Endodermal cell (in vitro differentiated cells): ENCODE measurements around the gene ETNK1. TPM values are rescaled to one million over a fixed set of nuclear protein-coding genes. Genes with fewer than 3 reads are reported as not detected.
A peak's percentile ranks its signal among the peaks of the same experiment; 100 is the strongest.

Experiments used
- DNase-seq: peaks from one replicate; pipeline ENCODE4 v3.0.0-alpha.2; 2017
- H3K27ac ChIP-seq: 2 replicates; pipeline ENCODE4 v1.5.1; 2013; ENCODE audit warnings: mild to moderate bottlenecking, low read depth, low read length, moderate library complexity
- H3K27me3 ChIP-seq: 2 replicates; pipeline ENCODE4 v1.6.1; 2013; ENCODE audit warnings: mild to moderate bottlenecking, low read length, moderate library complexity; ENCODE audit not compliant: insufficient read depth, control insufficient read depth, poor library complexity, severe bottlenecking
- H3K36me3 ChIP-seq: 2 replicates; pipeline ENCODE4 v1.7.0; 2013; ENCODE audit warnings: mild to moderate bottlenecking, low read length, moderate library complexity; ENCODE audit not compliant: control insufficient read depth, insufficient read depth
- H3K4me1 ChIP-seq: one replicate; pipeline ENCODE4 v1.7.0; 2013; ENCODE audit warnings: low read length; ENCODE audit not compliant: control insufficient read depth, insufficient read depth
- H3K4me3 ChIP-seq: 2 replicates; pipeline ENCODE4 v1.5.1; 2013; ENCODE audit warnings: mild to moderate bottlenecking, low read length, moderate library complexity
- H3K9ac ChIP-seq: 2 replicates; pipeline ENCODE4 v1.6.1; 2013; ENCODE audit warnings: mild to moderate bottlenecking, low read length, moderate library complexity; ENCODE audit not compliant: poor library complexity, severe bottlenecking; ENCODE audit errors: extremely low read depth
- H3K9me3 ChIP-seq: 2 replicates; pipeline ENCODE4 v1.6.1; 2013; ENCODE audit warnings: mild to moderate bottlenecking, low read length, moderate library complexity; ENCODE audit not compliant: control insufficient read depth
- H3K27ac Mint-ChIP-seq: 2 replicates; pipeline ENCODE4 v1.8.0; 2020; ENCODE audit warnings: mixed read lengths
- H3K27me3 Mint-ChIP-seq: 2 replicates; pipeline ENCODE4 v1.8.0; 2021; ENCODE audit warnings: mild to moderate bottlenecking, mixed read lengths; ENCODE audit not compliant: insufficient read depth
- H3K36me3 Mint-ChIP-seq: 2 replicates; pipeline ENCODE4 v1.8.0; 2020; ENCODE audit warnings: low read depth, mixed read lengths
- H3K4me1 Mint-ChIP-seq: 2 replicates; pipeline ENCODE4 v1.8.0; 2020; ENCODE audit warnings: mixed read lengths
- H3K4me3 Mint-ChIP-seq: 2 replicates; pipeline ENCODE4 v1.8.0; 2020; ENCODE audit warnings: mild to moderate bottlenecking, moderate library complexity, mixed read lengths
- H3K9me3 Mint-ChIP-seq: 2 replicates; pipeline ENCODE4 v1.8.0; 2020; ENCODE audit warnings: mild to moderate bottlenecking, mixed read lengths
- CTCF ChIP-seq: fragments of 200-600 bp; sonication (generic); conservative IDR thresholded peaks from 2 replicates; pipeline ENCODE4 v1.5.0; 2021; ENCODE audit warnings: antibody characterized with exemption, mild to moderate bottlenecking
- WGBS, 2 experiments: methylation state at CpG; one replicate each; pipeline versions ENCODE4 v1.1.5 to v1.1.7; 2013; ENCODE audit warnings: missing lambda C conversion rate in 2 of 2, mixed read lengths in 1 of 2; ENCODE audit not compliant: insufficient coverage in 1 of 2, insufficient read length in 1 of 2; 5-methylcytosine and 5-hydroxymethylcytosine counted together
- total RNA-seq, 2 donors: library from RNA; stranded (reverse); fragmentation: NEBNext Ultra II Directional in 1 of 2; extraction: Animal tissue kit (Norgen Biotek cat#: 25700) in 1 of 2; gene quantifications; 2 replicates in 1 of 2; 3 replicates in 1 of 2; pipeline ENCODE4 v1.2.1, GENCODE V29; 2021

The ETNK1 gene
- total RNA-seq, 2 donors from 2014 or later, result 84.9 to 187 TPM

- no peaks in the 10 kb centered on the region for H3K9me3 Mint-ChIP-seq
- no peak overlapping the region for H3K4me3 Mint-ChIP-seq
- H3K27me3 ChIP-seq, result no peaks in the 10 kb centered on the region
- no peaks in the 10 kb centered on the region for H3K9me3 ChIP-seq
- peaks cover 62% of the 10 kb centered on the region for H3K36me3 Mint-ChIP-seq
- WGBS, 2 experiments, result 97% methylated on average over 3 of the region's 3 CpGs
- H3K4me1 ChIP-seq, result peaks cover 9% of the 10 kb centered on the region
- no peak overlapping the region for H3K9ac ChIP-seq
- peaks cover 24% of the 10 kb centered on the region for H3K4me1 Mint-ChIP-seq
- H3K36me3 ChIP-seq, result peaks cover 85% of the 10 kb centered on the region
- no peak overlapping the region for H3K27ac ChIP-seq
- no peak for DNase-seq
- no peak for TF ChIP-seq CTCF
- no peak overlapping the region for H3K4me3 ChIP-seq
- H3K27me3 Mint-ChIP-seq, result no peaks in the 10 kb centered on the region
- H3K27ac Mint-ChIP-seq, result peak overlapping the region; percentile 76
These were observed 105.0 kb downstream of the ETNK1 start for GRCh38 chr12:22729957-22730443.

- WGBS, 2 experiments, result 78 to 100% methylated on average over 2 of the region's 3 CpGs
- Histone ChIP-seq H3K36me3 (peaks cover 78% of the 10 kb centered on the region), H3K4me3 (no peak overlapping the region), H3K4me1 (peaks cover 9% of the 10 kb centered on the region), H3K27ac (no peak overlapping the region), H3K27me3 (no peaks in the 10 kb centered on the region), H3K9me3 (no peaks in the 10 kb centered on the region), H3K9ac (no peak overlapping the region)
- DNase-seq, result no peak
- Mint-ChIP-seq H3K4me3 (no peak overlapping the region), H3K27ac (peak overlapping the region; percentile 3), H3K9me3 (no peaks in the 10 kb centered on the region), H3K4me1 (peaks cover 21% of the 10 kb centered on the region), H3K27me3 (no peaks in the 10 kb centered on the region), H3K36me3 (peaks cover 53% of the 10 kb centered on the region)
- no peak for TF ChIP-seq CTCF
These were observed 106.3 kb downstream of the ETNK1 start for GRCh38 chr12:22731236-22731635.

- Mint-ChIP-seq H3K27me3 (no peaks in the 10 kb centered on the region), H3K27ac (no peak overlapping the region), H3K4me3 (no peak overlapping the region), H3K36me3 (peaks cover 49% of the 10 kb centered on the region), H3K9me3 (no peaks in the 10 kb centered on the region), H3K4me1 (peaks cover 14% of the 10 kb centered on the region)
- no peak overlapping the region for H3K9ac ChIP-seq
- no peak for TF ChIP-seq CTCF
- H3K9me3 ChIP-seq, result no peaks in the 10 kb centered on the region
- peaks cover 74% of the 10 kb centered on the region for H3K36me3 ChIP-seq
- H3K4me3 ChIP-seq, result no peak overlapping the region
- DNase-seq, result no peak
- no peak overlapping the region for H3K27ac ChIP-seq
- H3K4me1 ChIP-seq, result peaks cover 5% of the 10 kb centered on the region
- H3K27me3 ChIP-seq, result no peaks in the 10 kb centered on the region
- 95 to 96% methylated on average over 4 to 7 of the region's 7 CpGs for WGBS, 2 experiments
These were observed 108.8 kb downstream of the ETNK1 start for GRCh38 chr12:22733756-22734155.
